Activated CD4-positive, alpha-beta T cell treated with anti-CD3 and anti-CD28 coated beads for 48 hours (primary cell): ENCODE measurements around the gene SLC9C2.
"Not testable (repeated sequence)": the region's sequence is repeated elsewhere in the genome, so short reads cannot be mapped to it uniquely, and the experiment has no call there.

Experiments
- DNase-seq: peaks from one replicate; pipeline ENCODE4 v3.0.0-alpha.2; 2020

Gene SLC9C2

DNA sequence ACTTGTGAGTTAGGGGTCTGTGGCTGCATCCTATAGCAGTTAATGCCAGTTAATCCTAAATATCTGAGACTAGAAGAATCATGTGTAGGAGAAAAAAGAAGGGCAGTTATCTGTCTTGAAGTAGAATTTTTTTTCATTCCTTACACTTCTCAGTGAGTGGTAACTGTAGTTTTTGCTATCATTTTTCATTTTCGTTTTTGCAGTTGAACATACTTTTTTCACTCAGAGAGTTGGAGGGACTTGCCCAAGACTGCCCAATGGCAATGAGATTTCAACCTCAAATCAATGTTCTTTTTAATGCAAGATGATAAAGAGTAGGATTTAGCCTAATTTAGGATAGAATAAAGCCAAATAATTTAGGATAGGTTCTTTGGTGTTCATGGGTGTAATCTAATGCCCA, 120.2 kb downstream of the SLC9C2 start:
- DNase-seq = no peak

DNA sequence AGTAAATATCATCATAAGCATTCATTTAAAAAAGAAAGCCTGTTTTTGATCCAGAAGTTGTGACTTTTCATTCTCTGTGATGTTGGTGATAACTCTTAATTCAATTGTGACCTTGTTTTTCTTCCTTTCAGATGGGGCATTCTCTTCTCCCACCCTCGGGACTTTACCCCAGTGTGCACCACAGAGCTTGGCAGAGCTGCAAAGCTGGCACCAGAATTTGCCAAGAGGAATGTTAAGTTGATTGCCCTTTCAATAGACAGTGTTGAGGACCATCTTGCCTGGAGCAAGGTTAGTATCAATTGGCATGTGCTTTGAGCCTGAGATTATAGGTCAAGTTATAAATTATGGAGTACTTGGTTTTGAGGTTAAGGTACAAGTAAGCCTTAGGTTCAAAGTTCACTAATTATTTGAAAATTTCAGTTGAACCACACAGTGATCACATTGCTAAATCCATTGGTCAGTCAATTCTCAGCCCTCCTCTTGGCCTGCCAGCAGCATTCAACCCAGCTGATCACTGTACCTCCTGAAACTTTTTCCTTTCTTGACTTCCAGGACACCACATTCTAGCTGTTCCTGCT, 121.6 kb downstream of the SLC9C2 start:
- DNase-seq = no peak

GRCh38 chr1:173479649-173480048, 123.2 kb downstream of the SLC9C2 start:
- no peak for DNase-seq

- no peak for DNase-seq
These were observed 124.7 kb downstream of the SLC9C2 start for GRCh38 chr1:173478094-173478674.

DNA sequence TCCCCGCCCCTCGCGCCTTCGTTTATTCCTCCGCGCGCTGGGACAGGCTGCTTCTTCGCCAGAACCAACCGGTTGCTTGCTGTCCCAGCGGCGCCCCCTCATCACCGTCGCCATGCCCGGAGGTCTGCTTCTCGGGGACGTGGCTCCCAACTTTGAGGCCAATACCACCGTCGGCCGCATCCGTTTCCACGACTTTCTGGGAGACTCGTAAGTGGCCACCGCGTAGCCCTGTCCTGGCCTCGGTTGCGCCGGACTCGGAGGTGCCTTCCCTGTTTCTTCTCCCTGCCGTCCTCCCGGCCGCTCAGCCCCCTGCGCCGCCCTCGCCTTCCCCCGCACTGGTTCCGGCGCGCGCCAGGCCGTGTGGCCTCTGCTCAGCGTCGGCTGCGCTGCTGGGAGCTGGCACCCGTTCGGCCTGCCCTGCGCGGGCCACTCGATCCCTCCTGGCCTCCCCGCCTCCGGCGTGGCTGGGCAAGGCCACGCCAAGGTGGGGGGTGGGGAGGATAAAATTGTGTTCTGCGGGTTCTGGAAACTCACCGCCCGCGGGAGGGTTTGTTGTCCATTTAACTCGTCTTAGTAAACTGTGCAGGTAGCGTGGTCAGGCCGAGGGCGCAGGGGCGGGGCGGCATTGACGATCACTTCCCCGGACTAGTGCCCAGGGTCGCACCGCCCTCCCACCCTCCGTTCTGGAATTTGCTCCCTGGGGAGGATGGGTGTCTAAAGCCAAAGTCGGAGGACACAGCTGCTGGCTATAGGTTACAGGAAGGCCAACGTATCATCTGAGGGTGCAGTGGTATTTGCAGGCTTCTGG, 125.4 kb downstream of the SLC9C2 start, which contains the start of gene PRDX6:
Gene PRDX6 (plus strand): TSS at position 50 of the 808 bp plus-strand sequence. CDS start 63 bp downstream, at position 113.
- peak; percentile 86 for DNase-seq

DNA sequence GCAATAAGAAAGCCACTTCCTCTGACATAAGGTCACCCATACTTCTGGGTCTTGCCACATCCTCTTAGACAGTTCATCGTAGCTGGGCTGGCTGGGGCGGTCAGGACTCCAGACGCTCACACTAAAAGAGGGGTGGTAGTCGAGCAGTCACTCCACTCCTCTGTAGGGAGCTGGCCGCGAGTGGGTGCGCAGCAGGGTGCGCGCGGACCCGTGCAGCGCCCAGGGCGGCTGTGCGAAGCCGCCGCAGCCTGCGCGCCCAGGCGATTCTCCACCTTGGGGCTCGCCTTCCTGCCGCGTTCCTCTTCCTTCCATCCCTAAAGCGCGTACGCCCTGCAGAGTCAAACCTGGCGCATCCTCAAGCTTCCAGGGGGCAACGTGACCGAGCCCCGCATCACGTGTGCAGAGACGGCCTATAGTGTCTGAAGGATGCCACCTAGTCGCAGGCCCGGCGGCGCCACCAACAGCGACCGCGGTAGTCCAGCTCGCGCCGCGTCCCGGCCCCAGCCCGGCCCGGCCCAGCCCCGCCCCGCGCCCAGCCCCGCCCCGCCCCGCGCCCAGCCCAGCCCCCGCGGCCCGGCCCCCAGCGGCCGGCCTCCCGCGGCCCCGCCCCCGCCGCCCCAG, 126.1 kb downstream of the SLC9C2 start:
- peak; percentile 85 for DNase-seq

DNA sequence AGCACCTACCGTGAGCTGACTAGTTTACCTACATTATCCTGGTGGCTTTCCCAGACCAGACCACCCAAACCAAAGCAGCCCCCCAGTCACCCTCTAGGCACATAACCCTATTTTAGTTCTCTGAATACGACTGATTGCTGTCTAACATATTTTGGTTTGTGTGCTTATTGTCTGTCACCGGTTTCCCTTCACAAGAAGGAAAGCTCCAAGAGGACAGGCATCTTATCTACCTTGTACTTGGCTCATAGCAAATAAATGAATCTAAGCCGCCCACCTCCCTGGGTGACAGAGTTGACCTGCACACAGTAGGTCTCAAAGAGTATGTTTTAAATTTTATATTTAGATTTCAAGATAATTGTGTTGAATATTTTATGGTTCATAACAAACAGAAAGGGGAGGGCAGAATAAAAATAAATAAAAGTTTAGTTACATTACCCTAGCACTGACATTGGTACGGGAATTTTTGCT, 126.6 kb downstream of the SLC9C2 start:
- DNase-seq = no peak

DNA sequence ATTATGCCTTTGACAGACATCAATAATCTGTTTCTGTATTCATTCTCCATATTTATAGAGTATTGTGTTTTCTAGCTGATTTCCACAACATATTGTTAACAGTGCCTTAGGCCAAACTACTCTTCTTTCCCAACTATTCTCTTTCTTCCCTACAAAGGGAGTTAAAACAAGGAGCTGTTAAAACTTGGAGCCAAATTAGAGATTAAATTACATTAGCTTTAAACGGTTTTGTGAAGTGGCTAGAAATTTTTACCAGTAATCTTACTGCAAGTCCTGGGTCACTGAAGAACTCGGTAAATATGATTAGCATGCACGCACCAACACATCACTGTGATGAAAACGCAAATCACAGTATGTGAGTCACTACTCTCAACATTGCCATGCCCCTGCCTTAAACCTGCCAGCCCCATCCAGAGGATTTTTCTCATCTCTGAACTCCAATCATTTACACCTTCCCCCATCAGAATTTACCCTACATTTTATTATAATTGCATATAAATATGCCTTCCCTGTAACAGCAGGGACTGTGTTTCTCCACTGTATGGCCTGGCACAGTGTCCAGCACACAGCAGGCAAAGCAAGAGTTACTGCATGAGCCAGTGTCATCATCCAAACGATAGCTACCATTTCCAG, 127.2 kb downstream of the SLC9C2 start:
- DNase-seq = peak; percentile 42

DNA sequence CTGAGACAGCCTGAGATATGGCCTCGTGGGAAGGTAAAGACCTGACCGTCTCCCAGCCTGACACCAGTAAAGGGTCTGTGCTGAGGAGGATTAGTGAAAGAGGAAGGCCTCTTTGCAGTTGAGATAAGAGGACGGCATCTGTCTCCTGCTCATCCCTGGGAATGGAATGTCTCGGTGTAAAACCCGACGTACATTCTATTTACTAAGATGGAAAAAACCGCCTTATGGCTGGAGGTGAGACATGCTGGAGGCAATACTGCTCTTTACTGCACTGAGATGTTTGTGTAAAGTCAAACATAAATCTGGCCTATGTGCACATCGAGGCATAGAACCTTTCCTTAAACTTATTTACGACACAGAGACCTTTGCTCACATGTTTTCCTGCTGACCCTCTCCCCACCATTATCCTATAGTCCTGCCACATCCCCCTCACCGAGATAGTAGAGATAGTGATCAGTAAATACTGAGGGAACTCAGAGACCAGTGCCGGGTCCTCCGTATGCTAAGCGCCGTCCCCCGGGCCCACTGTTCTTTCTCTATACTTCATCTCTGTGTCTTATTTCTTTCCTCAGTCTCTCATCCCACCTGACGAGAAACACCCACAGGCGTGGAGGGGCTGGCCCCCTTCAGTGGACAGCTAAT, 128.0 kb downstream of the SLC9C2 start:
- DNase-seq = not testable (repeated sequence)

DNA sequence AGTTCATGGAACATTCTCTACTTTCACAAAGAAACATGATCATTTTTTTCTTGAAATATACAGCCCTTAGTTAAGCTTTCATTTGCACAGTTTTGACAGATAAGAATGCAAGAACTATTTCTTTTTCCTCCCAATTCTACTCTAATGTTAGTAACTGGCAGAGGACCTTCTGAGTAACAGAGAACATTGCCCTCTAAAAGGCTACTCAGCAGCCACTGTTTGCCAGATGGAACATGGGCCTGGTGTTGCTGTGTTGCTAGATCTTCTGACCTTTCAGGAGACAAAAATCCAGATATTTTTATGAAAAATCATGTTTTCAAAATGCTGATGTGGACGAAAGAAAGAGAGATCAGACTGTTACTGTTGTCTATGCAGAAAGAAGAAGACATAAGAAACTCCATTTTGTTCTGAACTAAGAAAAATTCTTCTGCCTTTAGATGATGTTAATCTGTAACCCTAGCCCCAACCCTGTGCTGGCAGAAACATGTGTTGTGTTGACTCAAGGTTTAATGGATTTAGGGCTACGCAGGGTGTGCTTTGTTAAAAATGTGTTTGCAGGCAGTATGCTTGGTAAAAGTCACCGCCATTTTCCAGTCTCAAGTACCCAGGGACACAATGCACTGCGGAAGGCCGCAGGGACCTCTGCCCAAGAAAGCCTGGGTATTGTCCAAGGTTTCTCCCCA, 128.6 kb downstream of the SLC9C2 start:
- DNase-seq = no peak

GRCh38 chr1:173473599-173474011, 129.3 kb downstream of the SLC9C2 start:
- DNase-seq = no peak

DNA sequence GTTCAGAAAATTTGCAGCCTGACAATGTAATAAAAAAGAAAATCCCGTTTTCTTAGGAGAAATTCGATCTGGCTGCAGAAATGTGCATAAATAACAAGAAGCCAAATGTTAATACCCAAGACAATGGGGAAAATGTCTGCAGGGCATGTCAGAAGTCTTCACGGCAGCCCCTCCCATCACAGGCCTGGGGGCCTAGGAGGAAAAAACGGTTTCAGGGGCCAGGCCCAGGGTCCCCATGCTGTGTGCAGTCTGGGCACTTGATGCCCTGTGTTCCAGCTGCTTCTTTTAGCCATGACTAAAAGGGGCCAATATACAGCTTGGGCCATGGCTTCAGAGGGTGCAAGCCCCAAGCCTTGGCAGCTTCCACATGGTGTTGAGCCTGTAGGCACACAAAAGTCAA, 132.3 kb downstream of the SLC9C2 start:
- DNase-seq = no peak

DNA sequence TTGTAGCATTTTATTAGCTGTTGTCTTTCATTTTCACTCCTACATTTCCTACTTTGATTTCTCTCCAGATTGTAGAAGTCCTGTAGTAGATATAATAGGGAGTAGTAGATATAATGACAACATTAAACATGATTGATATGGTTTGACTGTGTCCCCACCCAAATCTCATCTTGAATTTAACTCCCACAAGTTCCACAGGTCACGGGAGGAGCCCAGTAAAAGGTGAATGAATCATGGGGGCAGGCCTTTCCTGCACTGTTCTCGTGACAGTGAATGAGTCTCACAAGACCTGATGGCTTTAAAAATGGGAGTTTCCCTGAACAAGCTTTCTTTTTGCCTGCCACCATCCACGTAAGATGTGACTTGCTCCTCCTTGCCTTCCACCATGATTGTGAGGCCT, 133.2 kb downstream of the SLC9C2 start:
- DNase-seq = no peak

GRCh38 chr1:173467426-173467825, 135.4 kb downstream of the SLC9C2 start:
- DNase-seq = no peak

- not testable (repeated sequence) for DNase-seq
These were observed 138.7 kb downstream of the SLC9C2 start for GRCh38 chr1:173464185-173464584.

DNA sequence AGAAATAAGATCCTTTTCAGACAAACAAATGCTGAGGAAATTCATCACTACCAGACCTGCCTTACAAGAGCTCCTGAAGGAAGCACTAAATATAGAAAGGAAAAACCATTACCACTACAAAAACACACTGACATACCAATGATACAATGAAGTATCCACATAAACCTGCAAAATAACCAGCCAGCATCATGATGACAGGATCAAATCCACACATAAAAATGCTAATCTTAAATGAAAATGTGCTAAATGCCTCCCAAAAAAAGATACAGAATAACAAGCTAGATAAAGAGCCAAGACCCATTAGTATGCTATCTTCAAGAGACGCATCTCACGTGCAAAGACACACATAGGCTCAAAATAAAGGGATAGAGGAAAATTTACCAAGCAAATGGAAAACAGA, 140.2 kb downstream of the SLC9C2 start:
- DNase-seq = not testable (repeated sequence)

DNA sequence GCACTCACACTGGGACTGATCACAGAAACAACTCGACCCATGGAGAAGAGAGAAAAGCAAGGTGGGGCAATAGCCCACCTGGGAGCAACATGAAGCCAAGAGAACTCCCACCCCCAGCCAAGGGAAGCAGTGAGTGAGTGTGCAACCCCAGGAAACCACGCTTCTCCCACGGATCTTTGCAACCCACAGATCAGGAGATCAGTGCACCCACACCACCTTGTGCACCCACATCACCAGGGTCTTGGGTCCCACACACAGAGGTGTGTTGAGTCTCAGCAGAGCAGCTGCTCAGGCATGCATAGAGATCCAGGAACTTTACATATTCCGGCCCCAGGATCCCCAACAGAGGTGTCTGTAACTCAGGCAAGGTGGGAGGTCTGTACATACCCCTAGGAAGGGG, 143.0 kb downstream of the SLC9C2 start:
- no peak for DNase-seq

GRCh38 chr1:173454966-173455524, 147.8 kb downstream of the SLC9C2 start:
- DNase-seq = no peak

DNA sequence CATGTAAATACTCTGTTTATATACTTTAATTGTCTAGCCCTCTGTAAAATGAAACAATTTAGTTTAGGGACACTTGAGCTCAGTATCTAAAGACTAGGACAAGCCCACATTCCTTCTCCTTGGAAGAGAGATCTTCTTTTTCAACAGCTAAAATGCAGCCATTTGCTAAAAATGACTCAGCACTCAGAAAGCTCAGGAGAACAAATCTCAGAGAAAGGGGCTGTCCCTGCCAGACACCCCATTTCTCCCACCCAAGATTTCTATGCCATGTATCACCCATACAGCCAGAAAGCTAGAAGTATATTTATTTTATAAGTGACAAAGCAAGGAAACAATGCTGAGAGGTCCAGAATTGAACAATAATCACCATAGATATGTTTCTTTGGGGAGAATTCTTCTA, 148.9 kb downstream of the SLC9C2 start:
- DNase-seq = no peak

GRCh38 chr1:173451981-173452380, 150.9 kb downstream of the SLC9C2 start:
- no peak for DNase-seq
